IgD-negative memory B cell (primary cell): ENCODE measurements around the gene AFG1L. TPM values are rescaled to one million over a fixed set of nuclear protein-coding genes. Genes with fewer than 3 reads are reported as not detected.

Source experiments
- H3K27ac Mint-ChIP-seq, 3 donors: one replicate each; pipeline ENCODE4 v1.8.0; 2020 to 2022; ENCODE audit warnings: mild to moderate bottlenecking in 3 of 3, mixed read lengths in 3 of 3, moderate library complexity in 1 of 3
- H3K27me3 Mint-ChIP-seq: one replicate; pipeline ENCODE4 v1.8.0; 2021; ENCODE audit warnings: mixed read lengths
- H3K36me3 Mint-ChIP-seq: one replicate; pipeline ENCODE4 v1.8.0; 2020; ENCODE audit warnings: mild to moderate bottlenecking, mixed read lengths
- H3K4me1 Mint-ChIP-seq, 3 donors: one replicate each; pipeline ENCODE4 v1.8.0; 2020 to 2022; ENCODE audit warnings: mixed read lengths in 3 of 3, mild to moderate bottlenecking in 1 of 3
- H3K4me3 Mint-ChIP-seq, 4 donors: one replicate each; pipeline ENCODE4 v1.8.0; 2020 to 2022; ENCODE audit warnings: mild to moderate bottlenecking in 4 of 4, mixed read lengths in 4 of 4, moderate library complexity in 3 of 4
- H3K9me3 Mint-ChIP-seq, 3 donors: one replicate each; pipeline ENCODE4 v1.8.0; 2020 to 2021; ENCODE audit warnings: mixed read lengths in 3 of 3, mild to moderate bottlenecking in 1 of 3
- polyA plus RNA-seq: library from polyadenylated mRNA; unstranded; fragments of 300-500 nt; fragmentation: Illumina TruSeq; gene quantifications from one replicate; pipeline ENCODE4 v1.2.3, GENCODE V29; 2021

The AFG1L gene
- polyA plus RNA-seq, 1 donor from 2014 or later, result 5.7 TPM

GRCh38 chr6:108353853-108354252 lies 59.0 kb downstream of the AFG1L start:
- H3K36me3 Mint-ChIP-seq, result peaks cover 4% of the 10 kb centered on the region
- H3K4me1 Mint-ChIP-seq, result peaks cover 6 to 10% (median 7%) of the 10 kb centered on the region in 3 donors
- H3K27me3 Mint-ChIP-seq, result no peaks in the 10 kb centered on the region
- no peaks in the 10 kb centered on the region for H3K9me3 Mint-ChIP-seq
- no peak overlapping the region for H3K4me3 Mint-ChIP-seq
- H3K27ac Mint-ChIP-seq, result no peak overlapping the region

- Mint-ChIP-seq H3K9me3 (no peaks in the 10 kb centered on the region), H3K36me3 (peaks cover 4% of the 10 kb centered on the region), H3K4me3 (no peak overlapping the region), H3K4me1 (peaks cover 4 to 8% (median 5%) of the 10 kb centered on the region in 3 donors), H3K27me3 (no peaks in the 10 kb centered on the region), H3K27ac (no peak overlapping the region)
Measured at GRCh38 chr6:108355120-108355519, 60.3 kb downstream of the AFG1L start.

DNA sequence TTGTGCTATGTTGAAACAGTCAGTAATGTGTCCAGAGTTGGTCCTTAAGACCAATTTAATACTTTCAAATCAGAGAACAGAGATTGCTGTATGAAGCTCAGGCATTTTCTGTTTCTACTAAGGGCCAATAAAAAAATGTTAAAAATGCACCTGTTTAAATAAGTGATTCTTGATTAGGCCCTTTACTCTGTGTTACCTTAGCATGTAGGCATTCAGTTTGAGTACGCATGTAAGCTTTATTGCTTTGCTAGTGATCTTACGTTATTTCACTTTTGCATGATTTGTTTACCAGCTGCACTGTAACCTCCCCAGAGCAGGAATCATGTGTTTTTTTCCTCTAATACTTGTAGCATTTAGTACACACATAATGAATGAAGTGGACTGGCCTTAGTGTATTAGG lies 61.0 kb downstream of the AFG1L start:
- no peak overlapping the region for H3K4me3 Mint-ChIP-seq
- peaks cover 4% of the 10 kb centered on the region for H3K36me3 Mint-ChIP-seq
- H3K27me3 Mint-ChIP-seq, result no peaks in the 10 kb centered on the region
- no peaks in the 10 kb centered on the region for H3K9me3 Mint-ChIP-seq
- peaks cover 7 to 11% (median 9%) of the 10 kb centered on the region in 3 donors for H3K4me1 Mint-ChIP-seq
- H3K27ac Mint-ChIP-seq, result no peak overlapping the region

GRCh38 chr6:108359901-108360882 lies 65.3 kb downstream of the AFG1L start:
- Mint-ChIP-seq H3K27ac (no peak overlapping the region), H3K9me3 (no peaks in the 10 kb centered on the region), H3K36me3 (peaks cover 3% of the 10 kb centered on the region), H3K27me3 (no peaks in the 10 kb centered on the region), H3K4me1 (peaks cover 9 to 14% (median 10%) of the 10 kb centered on the region in 3 donors), H3K4me3 (no peak overlapping the region)

GRCh38 chr6:108360919-108361311 lies 66.1 kb downstream of the AFG1L start:
- Mint-ChIP-seq H3K27me3 (no peaks in the 10 kb centered on the region), H3K4me3 (no peak overlapping the region), H3K27ac (no peak overlapping the region)

GRCh38 chr6:108361312-108361932 lies 66.6 kb downstream of the AFG1L start:
- Mint-ChIP-seq H3K27me3 (no peaks in the 10 kb centered on the region), H3K4me3 (no peak overlapping the region), H3K9me3 (no peaks in the 10 kb centered on the region), H3K36me3 (peaks cover 3% of the 10 kb centered on the region), H3K4me1 (peaks cover 9 to 14% (median 10%) of the 10 kb centered on the region in 3 donors), H3K27ac (no peak overlapping the region)

More at GRCh38 chr6:108360919-108361311, 66.1 kb downstream of the AFG1L start:
- Mint-ChIP-seq H3K9me3 (no peaks in the 10 kb centered on the region), H3K4me1 (peaks cover 9 to 14% (median 10%) of the 10 kb centered on the region in 3 donors), H3K36me3 (peaks cover 3% of the 10 kb centered on the region)

DNA sequence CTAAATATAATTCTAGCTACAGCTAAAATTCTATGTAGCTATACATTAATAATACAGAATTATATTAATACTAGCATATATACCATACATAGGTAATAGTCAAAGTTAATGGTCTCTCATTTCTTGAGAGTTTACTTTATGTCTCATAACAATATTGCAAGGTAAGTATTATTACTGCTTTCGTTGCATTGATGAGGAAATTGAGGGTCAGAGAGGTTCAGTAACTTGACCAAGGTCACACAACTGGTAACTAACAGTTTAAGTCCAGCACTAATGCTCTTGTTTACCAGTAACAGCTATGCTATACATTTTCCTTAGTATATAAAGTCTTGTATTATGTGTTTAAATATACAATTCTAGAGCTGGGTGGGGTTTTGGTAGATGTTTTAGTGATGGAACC lies 67.6 kb downstream of the AFG1L start:
- Mint-ChIP-seq H3K4me3 (no peak overlapping the region), H3K27ac (no peak overlapping the region), H3K9me3 (no peaks in the 10 kb centered on the region), H3K4me1 (peaks cover 5 to 9% (median 7%) of the 10 kb centered on the region in 3 donors), H3K27me3 (no peaks in the 10 kb centered on the region), H3K36me3 (peaks cover 3% of the 10 kb centered on the region)

GRCh38 chr6:108363113-108363512 lies 68.3 kb downstream of the AFG1L start:
- peaks cover 5 to 10% (median 7%) of the 10 kb centered on the region in 3 donors for H3K4me1 Mint-ChIP-seq
- H3K9me3 Mint-ChIP-seq, result no peaks in the 10 kb centered on the region
- H3K27ac Mint-ChIP-seq, result peak overlapping the region in 1 of 3 donors; percentile 71
- no peak overlapping the region for H3K4me3 Mint-ChIP-seq
- no peaks in the 10 kb centered on the region for H3K27me3 Mint-ChIP-seq
- H3K36me3 Mint-ChIP-seq, result peaks cover 3% of the 10 kb centered on the region

GRCh38 chr6:108363889-108364313 lies 69.0 kb downstream of the AFG1L start:
- Mint-ChIP-seq H3K36me3 (no peaks in the 10 kb centered on the region), H3K27me3 (no peaks in the 10 kb centered on the region), H3K4me1 (peaks cover 11 to 17% (median 12%) of the 10 kb centered on the region in 3 donors), H3K4me3 (peak overlapping the region in 2 of 4 donors; percentile 1 to 77), H3K9me3 (no peaks in the 10 kb centered on the region), H3K27ac (no peak overlapping the region)

- H3K27ac Mint-ChIP-seq, result no peak overlapping the region
- H3K36me3 Mint-ChIP-seq, result no peaks in the 10 kb centered on the region
- H3K4me1 Mint-ChIP-seq, result peaks cover 11 to 19% (median 12%) of the 10 kb centered on the region in 3 donors
- H3K27me3 Mint-ChIP-seq, result no peaks in the 10 kb centered on the region
- H3K4me3 Mint-ChIP-seq, result no peak overlapping the region
- no peaks in the 10 kb centered on the region for H3K9me3 Mint-ChIP-seq
Measured at GRCh38 chr6:108364470-108364869, 69.6 kb downstream of the AFG1L start.

- no peak overlapping the region for H3K4me3 Mint-ChIP-seq
- no peaks in the 10 kb centered on the region for H3K36me3 Mint-ChIP-seq
- no peak overlapping the region for H3K27ac Mint-ChIP-seq
- H3K4me1 Mint-ChIP-seq, result peaks cover 9 to 17% (median 10%) of the 10 kb centered on the region in 3 donors
- H3K9me3 Mint-ChIP-seq, result no peaks in the 10 kb centered on the region
- no peaks in the 10 kb centered on the region for H3K27me3 Mint-ChIP-seq
Measured at GRCh38 chr6:108365478-108365877, 70.6 kb downstream of the AFG1L start.

GRCh38 chr6:108366236-108366635 lies 71.4 kb downstream of the AFG1L start:
- Mint-ChIP-seq H3K27ac (no peak overlapping the region), H3K27me3 (no peaks in the 10 kb centered on the region), H3K9me3 (no peaks in the 10 kb centered on the region), H3K4me1 (peaks cover 7 to 15% (median 7%) of the 10 kb centered on the region in 3 donors), H3K4me3 (no peak overlapping the region), H3K36me3 (no peaks in the 10 kb centered on the region)

GRCh38 chr6:108368431-108369030 lies 73.7 kb downstream of the AFG1L start:
- no peak overlapping the region for H3K4me3 Mint-ChIP-seq
- H3K27ac Mint-ChIP-seq, result no peak overlapping the region
- no peaks in the 10 kb centered on the region for H3K36me3 Mint-ChIP-seq
- peaks cover 7 to 15% (median 7%) of the 10 kb centered on the region in 3 donors for H3K4me1 Mint-ChIP-seq
- peaks cover 0 to 4% (median 0%) of the 10 kb centered on the region in 3 donors for H3K9me3 Mint-ChIP-seq
- no peaks in the 10 kb centered on the region for H3K27me3 Mint-ChIP-seq

- Mint-ChIP-seq H3K4me3 (no peak overlapping the region), H3K27me3 (no peaks in the 10 kb centered on the region), H3K9me3 (peaks cover 0 to 2% (median 0%) of the 10 kb centered on the region in 3 donors), H3K36me3 (peaks cover 13% of the 10 kb centered on the region), H3K27ac (no peak overlapping the region), H3K4me1 (no peaks in the 10 kb centered on the region)
Measured at GRCh38 chr6:108380876-108381275, 86.0 kb downstream of the AFG1L start.

DNA sequence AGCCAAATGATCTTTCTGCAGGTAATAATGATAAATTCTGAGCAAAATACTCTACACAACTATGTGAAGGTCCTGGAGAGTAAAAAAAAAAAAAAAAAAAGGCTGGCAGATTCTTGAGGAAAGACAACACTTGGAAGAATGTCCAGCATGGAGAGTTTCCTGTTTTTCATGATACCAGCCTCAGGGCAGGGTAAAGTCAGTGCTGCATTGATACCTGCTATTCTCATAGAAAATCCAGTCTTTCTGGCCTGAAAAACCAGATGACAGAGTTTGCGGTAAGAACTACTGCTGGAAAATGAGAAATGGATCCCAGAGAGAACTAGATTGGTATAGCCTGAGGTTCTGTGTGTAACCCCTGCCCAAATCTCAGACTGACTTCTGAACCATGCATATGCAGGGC lies 89.1 kb downstream of the AFG1L start:
- H3K27ac Mint-ChIP-seq, result peak overlapping the region in 1 of 3 donors; percentile 3

More for the DNA sequence above, 89.1 kb downstream of the AFG1L start:
- H3K9me3 Mint-ChIP-seq, result peaks cover 0 to 2% (median 0%) of the 10 kb centered on the region in 3 donors
- H3K27me3 Mint-ChIP-seq, result no peaks in the 10 kb centered on the region
- no peaks in the 10 kb centered on the region for H3K4me1 Mint-ChIP-seq
- H3K4me3 Mint-ChIP-seq, result no peak overlapping the region
- H3K36me3 Mint-ChIP-seq, result peaks cover 7% of the 10 kb centered on the region
